Esophagus muscularis mucosa (tissue), 4 donors: ENCODE measurements around the gene GNAO1. TPM values are rescaled to one million over a fixed set of nuclear protein-coding genes. Genes with fewer than 3 reads are reported as not detected.

Experiments used
- DNase-seq: peaks from one replicate; pipeline ENCODE4 v3.0.0-alpha.2; 2017; ENCODE audit errors: extremely low spot score
- H3K27ac ChIP-seq, 4 donors: fragments of 200-600 bp; sonication (generic); replicated peaks in 1 of 4; 1 replicate in 3 of 4; 2 replicates in 1 of 4; pipeline ENCODE4 v1.5.1; 2016 to 2019; ENCODE audit warnings: mild to moderate bottlenecking in 1 of 4
- H3K27me3 ChIP-seq, 4 donors: fragments of 200-600 bp; sonication (generic); one replicate each; pipeline versions ENCODE4 v1.5.1 to v1.6.0; 2016 to 2019
- H3K36me3 ChIP-seq, 4 donors: fragments of 200-600 bp; sonication (generic); one replicate each; pipeline ENCODE4 v1.5.1; 2016 to 2019
- H3K4me1 ChIP-seq, 4 donors: fragments of 200-600 bp; sonication (generic); one replicate each; pipeline ENCODE4 v1.5.1; 2016 to 2019
- H3K4me3 ChIP-seq, 4 donors: fragments of 200-600 bp; sonication (generic); 1 replicate in 2 of 4; 2 replicates in 2 of 4; pipeline ENCODE4 v1.5.1; 2016 to 2019; ENCODE audit warnings: mild to moderate bottlenecking in 4 of 4, moderate library complexity in 1 of 4
- H3K9me3 ChIP-seq, 4 donors: fragments of 200-600 bp; sonication (generic); 1 replicate in 3 of 4; 2 replicates in 1 of 4; pipeline ENCODE4 v1.5.1; 2016 to 2019
- EP300 ChIP-seq: sonication (generic); formaldehyde crosslinking; IDR thresholded peaks from one replicate; pipeline ENCODE4 v1.6.1; 2017; ENCODE audit warnings: antibody characterized with exemption
- POLR2A ChIP-seq: fragments of 450-650 bp; IDR thresholded peaks from one replicate; pipeline ENCODE4 v1.6.1; 2017; ENCODE audit warnings: antibody characterized with exemption, moderate library complexity, mild to moderate bottlenecking, low read depth
- POLR2AphosphoS5 ChIP-seq, 2 donors: sonication (generic); formaldehyde crosslinking; IDR thresholded peaks; one replicate each; pipeline ENCODE4 v1.6.1; 2017; ENCODE audit warnings: antibody characterized with exemption in 2 of 2
- whole genome bisulfite sequencing: methylation state at CpG from one replicate; pipeline ENCODE4 v1.1.5; 2018; 5-methylcytosine and 5-hydroxymethylcytosine counted together
- intact Hi-C: fragments of 100-400 bp; cut with DNase I; formaldehyde crosslinking; loops from one replicate; pipeline ENCODE4 v1.15.1; 2023
- total RNA-seq, 4 donors: library from RNA; depleted of rRNA; stranded (reverse); fragments of >200 nt; gene quantifications; one replicate each; pipeline versions ENCODE4 v1.1.0 to v1.2.1, GENCODE V29; 2016
- TF ChIP-seq, protein P1 (sequence below), 3 experiments: fragments of 200-600 bp in 2 of 3; fragments of 450-650 bp in 1 of 3; sonication (generic) in 2 of 3; IDR thresholded peaks; one replicate each; pipeline ENCODE4 v1.5.1; 2017 to 2019; ENCODE audit warnings: antibody characterized with exemption in 3 of 3, mild to moderate bottlenecking in 2 of 3, moderate library complexity in 1 of 3

GNAO1 gene
- total RNA-seq, 4 donors from 2014 or later: 2.1 to 6.8 (median 3.3) TPM

DNA sequence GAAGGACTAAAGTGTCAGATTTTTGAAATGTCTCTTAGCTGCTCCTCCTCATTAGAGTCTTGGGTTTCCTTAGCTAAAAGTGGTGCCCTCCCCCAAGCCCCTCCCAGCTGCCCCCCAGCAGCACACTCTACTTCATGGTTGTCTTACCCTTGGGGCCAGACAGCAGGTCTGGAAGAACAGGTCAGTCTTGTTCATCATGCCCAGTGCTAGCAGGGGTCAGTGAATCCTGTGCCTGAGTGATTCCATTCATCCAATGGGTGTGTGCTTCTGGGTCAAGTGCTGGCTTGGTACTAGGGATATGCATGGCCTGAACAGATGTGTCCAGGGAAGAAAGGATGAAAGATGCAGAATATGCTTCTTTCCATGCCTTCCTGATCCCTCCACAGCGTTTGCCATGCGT is 93.2 kb downstream of the GNAO1 start:
- no peak overlapping the region for H3K4me3 ChIP-seq
- TF ChIP-seq POLR2AphosphoS5 (IDR thresholded peaks at IDR 0.05) (no peak), EP300 (no peak), POLR2A (no peak)
- TF ChIP-seq, protein P1, sequence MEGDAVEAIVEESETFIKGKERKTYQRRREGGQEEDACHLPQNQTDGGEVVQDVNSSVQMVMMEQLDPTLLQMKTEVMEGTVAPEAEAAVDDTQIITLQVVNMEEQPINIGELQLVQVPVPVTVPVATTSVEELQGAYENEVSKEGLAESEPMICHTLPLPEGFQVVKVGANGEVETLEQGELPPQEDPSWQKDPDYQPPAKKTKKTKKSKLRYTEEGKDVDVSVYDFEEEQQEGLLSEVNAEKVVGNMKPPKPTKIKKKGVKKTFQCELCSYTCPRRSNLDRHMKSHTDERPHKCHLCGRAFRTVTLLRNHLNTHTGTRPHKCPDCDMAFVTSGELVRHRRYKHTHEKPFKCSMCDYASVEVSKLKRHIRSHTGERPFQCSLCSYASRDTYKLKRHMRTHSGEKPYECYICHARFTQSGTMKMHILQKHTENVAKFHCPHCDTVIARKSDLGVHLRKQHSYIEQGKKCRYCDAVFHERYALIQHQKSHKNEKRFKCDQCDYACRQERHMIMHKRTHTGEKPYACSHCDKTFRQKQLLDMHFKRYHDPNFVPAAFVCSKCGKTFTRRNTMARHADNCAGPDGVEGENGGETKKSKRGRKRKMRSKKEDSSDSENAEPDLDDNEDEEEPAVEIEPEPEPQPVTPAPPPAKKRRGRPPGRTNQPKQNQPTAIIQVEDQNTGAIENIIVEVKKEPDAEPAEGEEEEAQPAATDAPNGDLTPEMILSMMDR (IDR thresholded peaks at IDR 0.05): no peak
- no peaks in the 10 kb centered on the region for H3K27me3 ChIP-seq
- no peak overlapping the region for H3K27ac ChIP-seq
- intact Hi-C loops: no loop called here
- H3K36me3 ChIP-seq: no peaks in the 10 kb centered on the region
- no peaks in the 10 kb centered on the region for H3K4me1 ChIP-seq
- DNase-seq: no peak
- no peaks in the 10 kb centered on the region for H3K9me3 ChIP-seq
- 100% methylated on average over 2 of the region's 2 CpGs for WGBS

DNA sequence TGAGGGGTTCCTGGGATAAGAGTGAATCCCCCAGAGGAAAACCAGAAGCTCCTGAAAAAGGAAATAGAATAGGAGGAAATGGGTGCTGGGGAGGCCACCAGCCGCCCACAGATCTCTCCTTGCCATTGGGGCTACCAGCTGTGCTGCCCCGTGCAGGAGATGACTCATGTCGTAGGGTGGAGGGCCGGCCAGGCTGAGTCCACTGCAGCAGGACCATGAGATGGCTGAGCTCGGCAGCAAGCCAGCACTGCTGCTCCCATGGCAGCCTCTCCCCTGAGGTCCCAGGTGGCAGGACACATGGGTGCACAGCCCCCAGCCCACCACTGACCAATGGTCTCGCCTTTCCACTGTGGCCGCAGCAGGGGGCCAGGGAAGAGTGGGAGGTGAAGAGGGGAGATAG is 95.5 kb downstream of the GNAO1 start:
- 65% methylated on average over 4 of the region's 7 CpGs for WGBS

DNA sequence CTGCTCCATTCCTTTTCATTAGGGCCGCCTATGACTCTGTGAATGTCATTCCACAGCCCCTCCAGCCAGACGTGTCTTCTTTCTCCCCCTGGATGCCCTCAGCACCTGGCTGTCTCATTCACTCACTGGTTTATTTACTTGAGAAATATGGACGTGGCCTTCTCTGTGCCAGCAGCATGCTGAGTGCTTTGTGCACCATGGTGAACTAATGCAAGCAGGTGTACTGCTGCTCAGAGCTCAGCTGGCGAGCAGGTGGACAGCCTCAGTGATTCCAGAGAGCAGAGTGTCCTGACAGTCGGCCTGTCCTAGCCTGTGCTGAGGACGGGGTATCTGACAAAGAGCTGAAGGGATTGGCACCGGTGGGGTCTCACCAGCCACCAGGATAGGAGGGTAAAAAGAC is 96.7 kb downstream of the GNAO1 start:
- Histone ChIP-seq H3K27me3 (no peaks in the 10 kb centered on the region), H3K4me3 (no peak overlapping the region), H3K4me1 (peaks cover 0 to 6% (median 0%) of the 10 kb centered on the region in 4 donors), H3K9me3 (no peaks in the 10 kb centered on the region), H3K36me3 (no peaks in the 10 kb centered on the region), H3K27ac (no peak overlapping the region)
- TF ChIP-seq POLR2AphosphoS5 (IDR thresholded peaks at IDR 0.05) (no peak), EP300 (no peak), POLR2A (no peak)
- TF ChIP-seq, protein P1 (IDR thresholded peaks at IDR 0.05): no peak
- WGBS: 80% methylated on average over 7 of the region's 7 CpGs
- no peak for DNase-seq
- intact Hi-C loops: no loop called here

More for the DNA sequence above, 95.5 kb downstream of the GNAO1 start:
- Histone ChIP-seq H3K36me3 (no peaks in the 10 kb centered on the region), H3K4me1 (peaks cover 0 to 3% (median 0%) of the 10 kb centered on the region in 4 donors), H3K4me3 (no peak overlapping the region), H3K27ac (no peak overlapping the region), H3K9me3 (no peaks in the 10 kb centered on the region), H3K27me3 (no peaks in the 10 kb centered on the region)
- TF ChIP-seq POLR2AphosphoS5 (IDR thresholded peaks at IDR 0.05) (no peak), EP300 (no peak), POLR2A (no peak)
- TF ChIP-seq, protein P1 (IDR thresholded peaks at IDR 0.05): no peak
- intact Hi-C loops: no loop called here
- DNase-seq: no peak

DNA sequence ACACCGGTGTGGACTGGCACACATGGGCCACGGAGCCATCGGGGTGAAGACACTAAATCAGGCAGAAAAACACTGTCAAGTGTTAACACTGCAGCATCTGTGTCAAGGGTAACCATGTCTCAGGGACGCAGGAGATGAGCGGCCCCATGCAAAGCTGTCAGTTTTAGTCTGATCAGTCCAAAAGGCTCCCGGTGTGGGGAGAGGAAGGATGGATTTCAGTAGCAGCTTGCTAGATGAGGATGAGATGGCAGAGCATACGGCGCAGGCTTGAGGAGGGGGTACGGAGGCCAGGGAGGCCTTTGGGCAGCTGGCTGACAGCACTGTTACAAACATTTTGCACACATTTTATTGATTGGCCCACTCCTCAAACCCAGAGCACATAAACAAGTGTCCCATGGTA is 98.1 kb downstream of the GNAO1 start:
- Histone ChIP-seq H3K36me3 (no peaks in the 10 kb centered on the region), H3K4me1 (peaks cover 6 to 14% (median 8%) of the 10 kb centered on the region in 4 donors), H3K27me3 (no peaks in the 10 kb centered on the region), H3K27ac (no peak overlapping the region), H3K9me3 (no peaks in the 10 kb centered on the region), H3K4me3 (no peak overlapping the region)
- no peak for DNase-seq
- TF ChIP-seq POLR2A: no peak
- TF ChIP-seq, protein P1 (IDR thresholded peaks at IDR 0.05): no peak
- TF ChIP-seq POLR2AphosphoS5 (IDR thresholded peaks at IDR 0.05): no peak
- no peak for TF ChIP-seq EP300
- WGBS: 94% methylated on average over 9 of the region's 9 CpGs
- intact Hi-C loops: no loop called here

- DNase-seq: no peak
- Histone ChIP-seq H3K4me1 (peaks cover 11 to 15% (median 12%) of the 10 kb centered on the region in 4 donors), H3K36me3 (no peaks in the 10 kb centered on the region), H3K27ac (no peak overlapping the region), H3K27me3 (no peaks in the 10 kb centered on the region), H3K4me3 (no peak overlapping the region), H3K9me3 (no peaks in the 10 kb centered on the region)
- 88% methylated on average over 4 of the region's 4 CpGs for WGBS
- no peak for TF ChIP-seq POLR2AphosphoS5 (IDR thresholded peaks at IDR 0.05)
- TF ChIP-seq EP300: no peak
- TF ChIP-seq POLR2A: no peak
- TF ChIP-seq, protein P1 (IDR thresholded peaks at IDR 0.05): no peak
- intact Hi-C loops: no loop called here
Observed at GRCh38 chr16:56289862-56290261, 98.6 kb downstream of the GNAO1 start.
